HG02642 (cell line): ENCODE data around the gene STK11IP.
"Not testable (repeated sequence)": the region's sequence is repeated elsewhere in the genome, so short reads cannot be mapped to it uniquely, and the experiment has no call there.

Source experiments
- ATAC-seq: cut with Tn5 transposase; IDR thresholded peaks from one replicate; pipeline ENCODE4 v1.9.1; 2021; ENCODE audit warnings: mild to moderate bottlenecking; ENCODE audit not compliant: unreplicated experiment, poor library complexity

STK11IP gene

GRCh38 chr2:219644801-219645480, 47.3 kb downstream of the STK11IP start:
- ATAC-seq: no peak

GRCh38 chr2:219645631-219646527, 48.2 kb downstream of the STK11IP start:
- no peak for ATAC-seq

GRCh38 chr2:219648176-219648575, 50.5 kb downstream of the STK11IP start:
- no peak for ATAC-seq

- no peak for ATAC-seq
Observed at GRCh38 chr2:219648963-219649362, 51.3 kb downstream of the STK11IP start.

GRCh38 chr2:219650426-219651248, 53.0 kb downstream of the STK11IP start:
- no peak for ATAC-seq

GRCh38 chr2:219651656-219652055, 54.0 kb downstream of the STK11IP start:
- not testable (repeated sequence) for ATAC-seq

- ATAC-seq: no peak
Observed at GRCh38 chr2:219656526-219656925, 58.9 kb downstream of the STK11IP start.

GRCh38 chr2:219658196-219658846, 60.7 kb downstream of the STK11IP start:
- no peak for ATAC-seq

- no peak for ATAC-seq
Observed at GRCh38 chr2:219658874-219659273, 61.2 kb downstream of the STK11IP start.

GRCh38 chr2:219661197-219661954, 63.7 kb downstream of the STK11IP start:
- ATAC-seq: peak; percentile 95

GRCh38 chr2:219661955-219662395, 64.3 kb downstream of the STK11IP start:
- ATAC-seq: no peak

GRCh38 chr2:219662566-219662965, 64.9 kb downstream of the STK11IP start:
- no peak for ATAC-seq

GRCh38 chr2:219663116-219663762, 65.6 kb downstream of the STK11IP start:
- ATAC-seq: no peak

GRCh38 chr2:219664041-219664440, 66.4 kb downstream of the STK11IP start:
- no peak for ATAC-seq

- ATAC-seq: no peak
Observed at GRCh38 chr2:219664944-219665343, 67.3 kb downstream of the STK11IP start.

- no peak for ATAC-seq
Observed at GRCh38 chr2:219665926-219666325, 68.3 kb downstream of the STK11IP start.
